Heart left ventricle (tissue), 13 donors: ENCODE measurements around the gene TINCR.
A peak's percentile ranks its signal among the peaks of the same experiment; 100 is the strongest.

ENCODE experiments used
- CTCF ChIP-seq, 12 donors: fragments of 200-600 bp; sonication (generic) in 4 of 12; IDR thresholded peaks; one replicate each; pipeline versions ENCODE4 v1.5.0 to v1.8.0; 2018 to 2022; ENCODE audit warnings: antibody characterized with exemption in 12 of 12, mild to moderate bottlenecking in 5 of 12
- POLR2A ChIP-seq, 2 donors: fragments of 450-650 bp; IDR thresholded peaks; one replicate each; pipeline ENCODE4 v1.6.1; 2017; ENCODE audit warnings: antibody characterized with exemption in 2 of 2, mild to moderate bottlenecking in 2 of 2, moderate library complexity in 2 of 2
- donor health status: ischemic (EF 13 %, LVEDD 7.1; RV severe dilation, severe dysfunction).
- donor health status: DM: no; HTN: yes; CAD: no.
- donor health status: DM: no; HTN: no; CAD: no.
- donor health status: ischemic (EF 25% LVEDD 6.9; RV normal size, moderate dysfunction).
- donor health status: ischemic (EF 25% LVEDD 5.7; RV mildly dilated, moderate dysfunction).
- donor health status: ischemic (EF 35%, LVEDD 5.7; RV mildly dilated, moderate dysfunction).
- donor health status: nonischemic (EF 11% LVEDD 7.7; RV severe dilation, severe dysfunction).
- donor health status: DM: yes; HTN: yes; CAD: no.
- donor health status: PGD.
- donor health status: ischemic (EF 29% LVEDD 5.4; RV normal size, mild dysfunction).
- donor health status: nonischemic (EF 23%, LVEDD 6.1; RV moderate dilation, normal function).

DNA sequence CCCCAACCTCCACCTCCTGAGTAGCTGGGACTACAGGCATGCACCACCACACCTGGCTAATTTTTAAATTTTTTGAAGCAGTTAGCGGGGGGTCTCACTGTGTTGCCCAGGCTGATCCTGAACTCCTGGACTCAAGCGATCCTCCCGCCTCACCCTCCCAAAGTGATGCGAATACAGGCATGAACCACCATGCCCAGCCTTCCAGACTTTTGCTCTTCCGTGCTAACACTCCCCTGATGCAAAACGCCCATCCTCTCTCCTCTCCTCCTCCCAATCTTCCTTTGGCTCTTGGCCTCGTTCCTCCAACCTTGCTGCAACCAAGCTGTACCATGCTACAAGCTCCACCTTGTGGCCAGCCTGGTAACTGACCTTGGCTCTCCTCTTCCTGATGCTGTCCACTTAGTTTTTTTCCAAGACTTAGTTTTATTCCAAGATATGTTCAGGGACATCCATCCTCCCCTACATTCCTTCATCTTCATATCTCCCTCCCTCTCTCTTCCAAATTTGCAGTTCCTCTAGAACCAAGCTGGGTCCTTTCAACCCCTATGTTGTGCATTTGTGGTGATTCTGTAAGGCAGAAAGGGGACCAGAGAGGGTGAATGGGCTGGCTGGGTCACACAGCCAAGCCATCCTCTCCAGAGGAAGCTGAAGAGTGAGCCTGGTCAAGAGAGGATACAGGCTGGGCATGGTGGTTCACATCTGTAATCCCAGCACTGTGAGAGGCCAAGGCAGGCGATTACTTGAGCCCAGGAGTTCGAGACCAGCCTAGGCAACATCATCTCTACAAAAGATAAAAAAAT lies 32.8 kb downstream of the TINCR start:
- peak in 7 of 12 donors; percentile 6 to 30 (median 20) for TF ChIP-seq CTCF (IDR thresholded peaks at IDR 0.05)
- no peak for TF ChIP-seq POLR2A (IDR thresholded peaks at IDR 0.05)
